Prostate gland (tissue), 2 donors: Measurements from ENCODE around the gene CCDC80.

Experiments used
- CTCF ChIP-seq, 4 experiments: fragments of 200-600 bp in 2 of 4; fragments of 450-650 bp in 2 of 4; sonication (generic) in 2 of 4; IDR thresholded peaks; 1 replicate in 3 of 4; 2 replicates in 1 of 4; pipeline ENCODE4 v1.5.1; 2016 to 2019; ENCODE audit warnings: antibody characterized with exemption in 4 of 4, mild to moderate bottlenecking in 2 of 4, moderate library complexity in 2 of 4
- POLR2AphosphoS5 ChIP-seq: sonication (generic); formaldehyde crosslinking; IDR thresholded peaks from one replicate; pipeline ENCODE4 v1.6.1; 2017; ENCODE audit warnings: antibody characterized with exemption

GRCh38 chr3:112585782-112586181 lies 55.2 kb downstream of the CCDC80 start:
- TF ChIP-seq CTCF (IDR thresholded peaks at IDR 0.05) (no peak), POLR2AphosphoS5 (no peak)
